GM23248 (cell line): ENCODE results near the gene SYP.

Source experiments
- EZH2 ChIP-seq: fragments of 200-600 bp; sonication (generic); IDR thresholded peaks from 2 replicates; pipeline ENCODE4 v1.6.1; 2018; ENCODE audit warnings: antibody characterized with exemption, mild to moderate bottlenecking; ENCODE audit not compliant: insufficient read depth, poor library complexity, severe bottlenecking
- EZH2phosphoT487 ChIP-seq: fragments of 200-600 bp; sonication (generic); IDR thresholded peaks from 2 replicates; pipeline ENCODE4 v1.6.1; 2018; ENCODE audit warnings: antibody characterized with exemption, moderate library complexity, mild to moderate bottlenecking, low read depth; ENCODE audit not compliant: insufficient read depth

GRCh38 chrX:49174723-49175122 is 25.3 kb downstream of the SYP start:
- TF ChIP-seq EZH2phosphoT487: no peak
- no peak for TF ChIP-seq EZH2
